ENCODE data around the gene MRPL4. TPM values are rescaled to one million over a fixed set of nuclear protein-coding genes. Genes with fewer than 3 reads are reported as not detected.
A peak's percentile ranks its signal among the peaks of the same experiment; 100 is the strongest.

MRPL4 gene
- total RNA-seq, 1 donor from 2014 or later, result 96.3 TPM

DNA sequence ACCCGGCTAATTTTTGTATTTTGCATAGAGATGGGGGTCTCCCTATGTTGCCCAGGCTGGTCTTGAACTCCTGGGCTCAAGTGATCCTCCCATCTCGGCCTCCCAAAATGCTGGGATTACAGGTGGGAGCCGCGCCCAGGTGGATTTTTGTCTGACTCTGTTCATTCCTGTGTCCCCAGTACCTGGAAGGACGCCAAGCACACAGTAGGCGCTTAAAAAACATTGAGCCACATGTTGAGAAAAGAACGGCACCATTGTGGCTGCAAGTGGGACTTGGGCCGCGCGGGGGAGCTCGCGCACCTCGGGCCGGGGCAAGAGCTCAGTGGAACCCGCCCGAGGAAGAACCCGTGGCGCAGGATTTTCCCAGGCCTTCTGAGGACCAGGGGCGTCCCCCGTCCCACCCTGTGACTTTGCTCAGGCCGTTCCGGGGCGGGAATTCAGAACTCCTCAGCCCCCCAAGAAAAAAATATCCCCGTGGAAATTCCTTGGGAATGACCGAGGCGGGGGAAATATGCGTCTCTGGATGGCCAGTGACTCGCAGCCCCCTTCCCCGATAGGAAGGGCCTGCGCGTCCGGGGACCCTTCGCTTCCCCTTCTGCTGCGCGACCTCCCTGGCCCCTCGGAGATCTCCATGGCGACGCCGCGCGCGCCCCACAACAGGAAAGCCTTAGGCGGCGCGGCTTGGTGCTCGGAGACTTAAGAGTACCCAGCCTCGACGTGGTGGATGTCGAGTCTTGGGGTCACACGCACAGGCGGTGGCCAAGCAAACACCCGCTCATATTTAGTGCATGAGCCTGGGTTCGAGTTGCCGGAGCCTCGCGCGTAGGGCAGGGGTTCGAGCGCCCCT is 17.5 kb downstream of the MRPL4 start:
- no peak for DNase-seq (ENCODE audit: low read depth)
- TF ChIP-seq, protein P1, sequence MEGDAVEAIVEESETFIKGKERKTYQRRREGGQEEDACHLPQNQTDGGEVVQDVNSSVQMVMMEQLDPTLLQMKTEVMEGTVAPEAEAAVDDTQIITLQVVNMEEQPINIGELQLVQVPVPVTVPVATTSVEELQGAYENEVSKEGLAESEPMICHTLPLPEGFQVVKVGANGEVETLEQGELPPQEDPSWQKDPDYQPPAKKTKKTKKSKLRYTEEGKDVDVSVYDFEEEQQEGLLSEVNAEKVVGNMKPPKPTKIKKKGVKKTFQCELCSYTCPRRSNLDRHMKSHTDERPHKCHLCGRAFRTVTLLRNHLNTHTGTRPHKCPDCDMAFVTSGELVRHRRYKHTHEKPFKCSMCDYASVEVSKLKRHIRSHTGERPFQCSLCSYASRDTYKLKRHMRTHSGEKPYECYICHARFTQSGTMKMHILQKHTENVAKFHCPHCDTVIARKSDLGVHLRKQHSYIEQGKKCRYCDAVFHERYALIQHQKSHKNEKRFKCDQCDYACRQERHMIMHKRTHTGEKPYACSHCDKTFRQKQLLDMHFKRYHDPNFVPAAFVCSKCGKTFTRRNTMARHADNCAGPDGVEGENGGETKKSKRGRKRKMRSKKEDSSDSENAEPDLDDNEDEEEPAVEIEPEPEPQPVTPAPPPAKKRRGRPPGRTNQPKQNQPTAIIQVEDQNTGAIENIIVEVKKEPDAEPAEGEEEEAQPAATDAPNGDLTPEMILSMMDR (IDR thresholded peaks at IDR 0.05; ENCODE audit: insufficient read depth, low read length, poor library complexity, severe bottlenecking), result peak; percentile 96
- Histone ChIP-seq H3K27me3 (ENCODE audit: control insufficient read depth, insufficient read depth, low read length) (no peaks in the 10 kb centered on the region), H3K4me3 (ENCODE audit: low read depth, low read length) (peak overlapping the region; percentile 43), H3K36me3 (ENCODE audit: control insufficient read depth, insufficient read depth, low read length) (no peaks in the 10 kb centered on the region)

GRCh38 chr19:10270180-10270615 is 18.2 kb downstream of the MRPL4 start:
- peak overlapping the region; percentile 43 for H3K4me3 ChIP-seq (ENCODE audit: low read depth, low read length)

DNA sequence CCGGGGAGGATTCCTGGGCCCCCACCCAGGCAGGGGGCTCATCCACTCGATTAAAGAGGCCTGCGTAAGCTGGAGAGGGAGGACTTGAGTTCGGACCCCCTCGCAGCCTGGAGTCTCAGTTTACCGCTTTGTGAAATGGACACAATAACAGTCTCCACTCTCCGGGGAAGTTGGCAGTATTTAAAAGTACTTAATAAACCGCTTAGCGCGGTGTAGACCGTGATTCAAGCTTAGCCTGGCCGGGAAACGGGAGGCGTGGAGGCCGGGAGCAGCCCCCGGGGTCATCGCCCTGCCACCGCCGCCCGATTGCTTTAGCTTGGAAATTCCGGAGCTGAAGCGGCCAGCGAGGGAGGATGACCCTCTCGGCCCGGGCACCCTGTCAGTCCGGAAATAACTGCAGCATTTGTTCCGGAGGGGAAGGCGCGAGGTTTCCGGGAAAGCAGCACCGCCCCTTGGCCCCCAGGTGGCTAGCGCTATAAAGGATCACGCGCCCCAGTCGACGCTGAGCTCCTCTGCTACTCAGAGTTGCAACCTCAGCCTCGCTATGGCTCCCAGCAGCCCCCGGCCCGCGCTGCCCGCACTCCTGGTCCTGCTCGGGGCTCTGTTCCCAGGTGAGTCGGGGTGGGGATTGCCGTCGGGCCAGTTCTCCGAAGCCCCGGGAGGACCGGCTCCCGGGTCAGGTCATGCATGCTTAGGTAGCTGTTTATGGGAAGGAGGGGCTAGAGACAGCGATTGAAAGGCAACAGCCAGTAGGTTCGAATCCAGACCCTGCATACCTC is 18.8 kb downstream of the MRPL4 start, which contains the start of gene ICAM1:
ICAM1 (plus strand) TSS at position 505 of the 779 bp plus-strand sequence; CDS start at position 545, 40 bp downstream.
- Histone ChIP-seq H3K36me3 (ENCODE audit: control insufficient read depth, insufficient read depth, low read length) (no peaks in the 10 kb centered on the region), H3K27me3 (ENCODE audit: control insufficient read depth, insufficient read depth, low read length) (no peaks in the 10 kb centered on the region), H3K4me3 (ENCODE audit: low read depth, low read length) (peak within 1 kb of the TSS; percentile 43)
- TF ChIP-seq, protein P1 (IDR thresholded peaks at IDR 0.05; ENCODE audit: insufficient read depth, low read length, poor library complexity, severe bottlenecking), result no peak
- DNase-seq (ENCODE audit: low read depth), result no peak

More at GRCh38 chr19:10270180-10270615, 18.2 kb downstream of the MRPL4 start:
- no peaks in the 10 kb centered on the region for H3K27me3 ChIP-seq (ENCODE audit: control insufficient read depth, insufficient read depth, low read length)
- no peak for DNase-seq (ENCODE audit: low read depth)
- no peaks in the 10 kb centered on the region for H3K36me3 ChIP-seq (ENCODE audit: control insufficient read depth, insufficient read depth, low read length)
- TF ChIP-seq, protein P1 (IDR thresholded peaks at IDR 0.05; ENCODE audit: insufficient read depth, low read length, poor library complexity, severe bottlenecking), result no peak

DNA sequence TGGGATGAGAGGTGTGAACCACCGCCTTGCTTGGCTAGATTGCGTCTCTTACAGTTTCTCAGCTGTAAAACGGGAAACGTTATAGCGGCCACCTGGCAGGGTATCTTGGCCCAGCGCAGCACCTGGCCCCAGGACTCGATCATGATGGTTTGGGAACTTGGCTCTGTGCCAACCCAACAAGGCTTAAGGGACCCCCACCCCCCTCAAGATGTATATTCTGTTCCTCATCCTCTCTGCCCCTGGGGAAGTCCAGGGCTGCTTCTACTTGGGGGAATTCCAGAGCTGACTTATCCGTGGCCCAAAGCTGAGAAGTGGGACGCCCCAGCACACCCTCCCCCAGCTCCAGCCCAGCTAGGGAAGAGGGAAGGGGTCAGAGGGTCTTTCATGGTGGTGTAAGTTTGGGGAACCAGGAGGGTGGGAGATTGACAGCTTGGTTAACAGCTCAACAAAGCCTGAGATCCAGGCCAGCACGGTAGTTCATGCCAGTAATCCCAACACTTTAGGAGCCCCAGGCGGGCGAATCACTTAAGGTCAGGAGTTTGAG is 19.6 kb downstream of the MRPL4 start:
- H3K4me3 ChIP-seq (ENCODE audit: low read depth, low read length), result peak overlapping the region; percentile 43
- no peaks in the 10 kb centered on the region for H3K36me3 ChIP-seq (ENCODE audit: control insufficient read depth, insufficient read depth, low read length)
- TF ChIP-seq, protein P1 (IDR thresholded peaks at IDR 0.05; ENCODE audit: insufficient read depth, low read length, poor library complexity, severe bottlenecking), result no peak
- DNase-seq (ENCODE audit: low read depth), result no peak
- no peaks in the 10 kb centered on the region for H3K27me3 ChIP-seq (ENCODE audit: control insufficient read depth, insufficient read depth, low read length)

GRCh38 chr19:10274589-10274988 is 22.6 kb downstream of the MRPL4 start:
- H3K4me3 ChIP-seq (ENCODE audit: low read depth, low read length), result no peak overlapping the region
- TF ChIP-seq, protein P1 (IDR thresholded peaks at IDR 0.05; ENCODE audit: insufficient read depth, low read length, poor library complexity, severe bottlenecking), result no peak
- no peak for DNase-seq (ENCODE audit: low read depth)
- H3K36me3 ChIP-seq (ENCODE audit: control insufficient read depth, insufficient read depth, low read length), result no peaks in the 10 kb centered on the region
- no peaks in the 10 kb centered on the region for H3K27me3 ChIP-seq (ENCODE audit: control insufficient read depth, insufficient read depth, low read length)

Data from kidney epithelial cell (primary cell).